IMR-90 (cell line): ENCODE measurements around the gene SLC38A5. TPM values are rescaled to one million over a fixed set of nuclear protein-coding genes. Genes with fewer than 3 reads are reported as not detected.

ENCODE experiments used
- ATAC-seq: fragments of 200-7000 bp; cut with Tn5 transposase; 2 replicates; pipeline ENCODE4 v1.9.1; 2020; ENCODE audit warnings: low read depth, mild to moderate bottlenecking, moderate library complexity
- BruUV-seq: library from RNA; stranded (reverse); fragments of 400-500 nt; replicated peaks from 2 replicates; lab custom pipeline; 2021; lab: Mats Ljungman, UMichigan
- CTCF ChIA-PET: fragments of 300-600 bp; formaldehyde crosslinking; extraction: SDS; loops from one replicate; lab custom pipeline; 2021; ENCODE audit warnings: antibody characterized with exemption; lab: Yijun Ruan, JAX
- POLR2A ChIA-PET: fragments of 300-600 bp; sonication (Branson Sonifier 250); formaldehyde crosslinking; loops from one replicate; lab custom pipeline; 2022; ENCODE audit warnings: antibody characterized with exemption; ENCODE audit not compliant: unreplicated experiment; lab: Charles Lee
- DNase-seq: peaks from one replicate; pipeline ENCODE4 v3.0.0; 2013
- H2AFZ ChIP-seq: replicated peaks from 2 replicates; pipeline ENCODE3; 2013; ENCODE audit warnings: low read length, mild to moderate bottlenecking; ENCODE audit not compliant: poor library complexity
- H2AK5ac ChIP-seq: 2 replicates; pipeline ENCODE4 v1.6.1; 2013; ENCODE audit warnings: low read depth, low read length, inconsistent platforms
- H2AK9ac ChIP-seq: replicated peaks from 2 replicates; pipeline ENCODE3; 2013; ENCODE audit warnings: mild to moderate bottlenecking, low read depth, low read length, moderate library complexity; ENCODE audit not compliant: poor library complexity
- H2BK120ac ChIP-seq: 2 replicates; pipeline ENCODE4 v1.6.1; 2013; ENCODE audit warnings: low read depth, low read length, inconsistent platforms
- H2BK15ac ChIP-seq: 3 replicates; pipeline ENCODE4 v1.6.1; 2013; ENCODE audit warnings: low read depth, low read length, inconsistent platforms
- H2BK20ac ChIP-seq: 2 replicates; pipeline ENCODE4 v1.6.1; 2013; ENCODE audit warnings: low read depth, mild to moderate bottlenecking, inconsistent platforms, low read length, moderate library complexity
- H2BK5ac ChIP-seq: 2 replicates; pipeline ENCODE4 v1.6.1; 2013; ENCODE audit warnings: mild to moderate bottlenecking, low read depth, low read length, inconsistent platforms; ENCODE audit not compliant: poor library complexity, severe bottlenecking
- H3K14ac ChIP-seq: replicated peaks from 2 replicates; pipeline ENCODE4 v1.6.1; 2013; ENCODE audit warnings: low read depth, low read length, inconsistent platforms
- H3K18ac ChIP-seq: 2 replicates; pipeline ENCODE4 v1.6.1; 2013; ENCODE audit warnings: low read depth, low read length, control low read depth
- H3K23ac ChIP-seq: 2 replicates; pipeline ENCODE4 v1.6.1; 2013; ENCODE audit warnings: low read depth, low read length, inconsistent platforms
- H3K27ac ChIP-seq: 2 replicates; pipeline ENCODE4 v1.5.1; 2013; ENCODE audit warnings: mild to moderate bottlenecking, control low read depth, low read length; ENCODE audit not compliant: insufficient read depth
- H3K27me3 ChIP-seq: 2 replicates; pipeline ENCODE4 v1.6.1; 2013; ENCODE audit warnings: low read length; ENCODE audit not compliant: control insufficient read depth, insufficient read depth
- H3K36me3 ChIP-seq: 2 replicates; pipeline ENCODE4 v1.6.1; 2013; ENCODE audit warnings: low read length, mixed read lengths; ENCODE audit not compliant: control insufficient read depth, insufficient read depth
- H3K4ac ChIP-seq: 2 replicates; pipeline ENCODE4 v1.6.1; 2013; ENCODE audit warnings: low read depth, low read length, inconsistent platforms
- H3K4me1 ChIP-seq: 2 replicates; pipeline ENCODE4 v1.6.1; 2013; ENCODE audit warnings: low read length, mixed read lengths; ENCODE audit not compliant: control insufficient read depth, insufficient read depth
- H3K4me2 ChIP-seq: 2 replicates; pipeline ENCODE4 v1.6.1; 2013; ENCODE audit warnings: low read depth, mild to moderate bottlenecking, control low read depth, low read length, moderate library complexity
- H3K4me3 ChIP-seq: 2 replicates; pipeline ENCODE4 v1.5.1; 2013; ENCODE audit warnings: low read depth, mild to moderate bottlenecking, control low read depth, low read length, moderate library complexity; ENCODE audit not compliant: insufficient read depth
- H3K56ac ChIP-seq: 2 replicates; pipeline ENCODE4 v1.6.1; 2013; ENCODE audit warnings: low read length, inconsistent platforms; ENCODE audit not compliant: insufficient read depth; ENCODE audit errors: extremely low read depth
- H3K79me1 ChIP-seq, 2 experiments: 2 replicates each; pipeline ENCODE4 v1.6.1; 2013; ENCODE audit warnings: low read length in 2 of 2, inconsistent platforms in 1 of 2, low read depth in 1 of 2
- H3K9ac ChIP-seq: 2 replicates; pipeline ENCODE4 v1.6.1; 2013; ENCODE audit warnings: low read depth, low read length, control low read depth
- H3K9me1 ChIP-seq: 2 replicates; pipeline ENCODE4 v1.6.1; 2013; ENCODE audit warnings: low read length, inconsistent platforms; ENCODE audit not compliant: insufficient read depth
- H3K9me3 ChIP-seq: 2 replicates; pipeline ENCODE4 v1.6.1; 2013; ENCODE audit warnings: low read length; ENCODE audit not compliant: control insufficient read depth, insufficient read depth
- H4K20me1 ChIP-seq: 2 replicates; pipeline ENCODE4 v1.6.1; 2013; ENCODE audit warnings: low read length, inconsistent platforms; ENCODE audit not compliant: insufficient read depth
- H4K5ac ChIP-seq: 2 replicates; pipeline ENCODE4 v1.6.1; 2013; ENCODE audit warnings: mild to moderate bottlenecking, low read depth, low read length, control low read depth
- H4K8ac ChIP-seq, 2 experiments: 2 replicates each; pipeline ENCODE4 v1.6.1; 2013; ENCODE audit warnings: low read depth in 2 of 2, low read length in 2 of 2, control low read depth in 1 of 2, inconsistent platforms in 1 of 2
- H4K91ac ChIP-seq: 2 replicates; pipeline ENCODE4 v1.6.1; 2013; ENCODE audit warnings: low read depth, low read length, inconsistent platforms; ENCODE audit not compliant: insufficient read depth
- ELK1 ChIP-seq: fragments of 150-350 bp; IDR thresholded peaks from 2 replicates; pipeline ENCODE4 v1.6.1; 2016; ENCODE audit warnings: low read depth, mild to moderate bottlenecking, low read length, moderate library complexity, borderline replicate concordance
- MAFK ChIP-seq: IDR thresholded peaks from 2 replicates; pipeline ENCODE4 v1.6.1; 2012; ENCODE audit warnings: low read depth, low read length, improper control_type of control experiment
- MXI1 ChIP-seq: IDR thresholded peaks from 2 replicates; pipeline ENCODE4 v1.6.1; 2012; ENCODE audit warnings: low read depth, mild to moderate bottlenecking, low read length, moderate library complexity, borderline replicate concordance
- RAD21 ChIP-seq: IDR thresholded peaks from 2 replicates; pipeline ENCODE4 v1.6.1; 2012; ENCODE audit warnings: low read length, improper control_type of control experiment
- WGBS, 2 experiments: methylation state at CpG; one replicate each; pipeline versions ENCODE4 v1.1.5 to v1.1.7; 2013; ENCODE audit warnings: missing lambda C conversion rate in 2 of 2; ENCODE audit not compliant: insufficient read length in 1 of 2; ENCODE audit errors: extremely low coverage in 2 of 2; 5-methylcytosine and 5-hydroxymethylcytosine counted together
- dilution Hi-C: fragments of 300-500 bp; cut with HindIII; formaldehyde crosslinking; loops from one replicate; pipeline ENCODE4 v1.14.3; 2018; ENCODE audit warnings: low sequenced_read_pairs; ENCODE audit not compliant: unreplicated experiment
- in situ Hi-C: fragments of 300-500 bp; cut with MboI; formaldehyde crosslinking; loops from 3 replicates; pipeline ENCODE4 v1.14.3; 2019; ENCODE audit warnings: low sequenced_read_pairs, inconsistent platforms, mixed read lengths
- intact Hi-C: fragments of 100-400 bp; cut with micrococcal nuclease; formaldehyde crosslinking; loops from 2 replicates; pipeline ENCODE4 v1.10.0; 2022
- polyA plus RNA-seq, 3 experiments: library from polyadenylated mRNA; depleted of rRNA; stranded (reverse); fragments of >200 nt; gene quantifications; 2 replicates each; pipeline ENCODE4 v1.2.3, GENCODE V29; 2012; ENCODE audit warnings: low replicate concordance in 1 of 3
- total RNA-seq: library from RNA; depleted of rRNA; stranded (reverse); fragments of >200 nt; gene quantifications from 2 replicates; pipeline ENCODE4 v1.2.3, GENCODE V29; 2012

The SLC38A5 gene
- total and polyA plus RNA-seq, 2 of the 4 experiments (the other 2 are of a cell fraction): 12.2 to 20.4 TPM

- H2BK120ac ChIP-seq: no peak overlapping the region
- no peak overlapping the region for H4K5ac ChIP-seq
- ChIA-PET CTCF (interaction anchor here (0.5 to 0.6 kb wide), 2 partner anchors 19 to 26 kb away, joined by 3 to 4 read pairs; no protein-coding TSS in a partner anchor), POLR2A (no interaction called here)
- WGBS, 2 experiments: no CpG with 5 or more reads among the region's 18 CpGs
- no peak overlapping the region; the same call in 1 of the 2 replicates for H3K27ac ChIP-seq
- ATAC-seq: no peak
- H3K14ac ChIP-seq: no peak overlapping the region; the same call in 1 of the 2 replicates
- H2BK5ac ChIP-seq: no peak overlapping the region
- intact Hi-C loops: no loop called here
- H4K20me1 ChIP-seq: no peaks in the 10 kb centered on the region
- no peak overlapping the region for H2BK20ac ChIP-seq
- H3K56ac ChIP-seq: no peak overlapping the region
- H4K91ac ChIP-seq: peak overlapping the region; percentile 32; the same call in 1 of the 2 replicates
- no peaks in the 10 kb centered on the region for H3K79me1 ChIP-seq
- no peaks in the 10 kb centered on the region for H3K36me3 ChIP-seq
- H3K4me1 ChIP-seq: peaks cover 12% of the 10 kb centered on the region; the same call in 1 of the 2 replicates
- H3K9ac ChIP-seq: peak overlapping the region; percentile 27; the same call in 1 of the 2 replicates
- H3K4ac ChIP-seq: 0 out of 2 replicates have a peak overlapping the region, but pooled peaks have one; percentile 29
- H3K4me3 ChIP-seq: peak overlapping the region; percentile 30; the same call in 1 of the 2 replicates
- dilution Hi-C loops: no loop called here
- BruUV-seq: no TSS peak
- H4K8ac ChIP-seq: peak overlapping the region in 1 of 2 experiments; percentile 64; a peak in 2 of 4 replicates
- no peak overlapping the region for H2AK9ac ChIP-seq
- H3K27me3 ChIP-seq: peaks cover 4% of the 10 kb centered on the region; the same call in 1 of the 2 replicates
- DNase-seq: no peak
- in situ Hi-C loops: no loop called here
- H3K9me1 ChIP-seq: peaks cover 5% of the 10 kb centered on the region; the same call in 1 of the 2 replicates
- H2BK15ac ChIP-seq: peak overlapping the region; percentile 10; the same call in 1 of the 3 replicates
- no peak overlapping the region for H2AK5ac ChIP-seq
- no peak for TF ChIP-seq RAD21
- TF ChIP-seq ELK1: no peak
- TF ChIP-seq MXI1: peak; percentile 52; the same call in 1 of the 2 replicates
- TF ChIP-seq MAFK: no peak
- no peak overlapping the region for H2AFZ ChIP-seq
- H3K18ac ChIP-seq: no peak overlapping the region; the same call in 1 of the 2 replicates
- H3K9me3 ChIP-seq: no peaks in the 10 kb centered on the region
- peak overlapping the region; percentile 73 for H3K4me2 ChIP-seq
- H3K23ac ChIP-seq: peak overlapping the region; percentile 52; the same call in 1 of the 2 replicates
Measured at GRCh38 chrX:48468247-48468671, 1.8 kb downstream of the SLC38A5 start.
